Transverse colon (tissue), 4 donors: Measurements from ENCODE around the gene SOBP.

ENCODE experiments used
- EP300 ChIP-seq: sonication (generic); formaldehyde crosslinking; IDR thresholded peaks from one replicate; pipeline ENCODE4 v1.6.1; 2017; ENCODE audit warnings: antibody characterized with exemption, low read depth
- POLR2A ChIP-seq: fragments of 450-650 bp; IDR thresholded peaks from one replicate; pipeline ENCODE4 v1.6.1; 2016; ENCODE audit warnings: antibody characterized with exemption, mild to moderate bottlenecking, moderate library complexity
- POLR2AphosphoS5 ChIP-seq, 3 donors: sonication (generic); formaldehyde crosslinking; IDR thresholded peaks; one replicate each; pipeline ENCODE4 v1.6.1; 2016; ENCODE audit warnings: antibody characterized with exemption in 3 of 3
- TF ChIP-seq, protein P1 (sequence below), 5 experiments: fragments of 200-600 bp in 3 of 5; fragments of 450-650 bp in 2 of 5; sonication (generic) in 3 of 5; IDR thresholded peaks; 1 replicate in 2 of 5; 2 replicates in 3 of 5; pipeline ENCODE4 v1.5.1; 2016 to 2017; ENCODE audit warnings: antibody characterized with exemption in 5 of 5, inconsistent platforms in 3 of 5, mild to moderate bottlenecking in 2 of 5, moderate library complexity in 1 of 5

DNA sequence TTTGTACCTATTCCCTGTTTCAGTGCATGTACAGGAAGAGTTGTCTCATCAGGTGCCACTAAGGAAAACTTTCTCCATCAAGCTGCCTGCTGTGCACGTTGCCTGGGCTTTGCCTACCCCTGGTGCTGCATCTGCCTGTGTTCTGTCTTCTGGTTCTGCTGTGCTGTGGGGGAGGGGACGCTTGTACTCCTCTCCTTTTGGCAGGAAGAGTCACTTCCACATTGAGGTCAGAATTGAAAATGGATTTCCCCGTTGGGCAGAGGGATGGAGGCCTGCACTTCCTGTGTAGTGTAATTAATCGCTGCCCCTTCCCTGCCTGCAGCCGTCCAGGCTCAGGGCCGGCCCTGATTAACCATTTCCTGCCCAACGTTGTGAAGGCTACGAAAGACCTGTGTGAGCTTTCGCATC is 180.9 kb downstream of the SOBP start:
- TF ChIP-seq, protein P1, sequence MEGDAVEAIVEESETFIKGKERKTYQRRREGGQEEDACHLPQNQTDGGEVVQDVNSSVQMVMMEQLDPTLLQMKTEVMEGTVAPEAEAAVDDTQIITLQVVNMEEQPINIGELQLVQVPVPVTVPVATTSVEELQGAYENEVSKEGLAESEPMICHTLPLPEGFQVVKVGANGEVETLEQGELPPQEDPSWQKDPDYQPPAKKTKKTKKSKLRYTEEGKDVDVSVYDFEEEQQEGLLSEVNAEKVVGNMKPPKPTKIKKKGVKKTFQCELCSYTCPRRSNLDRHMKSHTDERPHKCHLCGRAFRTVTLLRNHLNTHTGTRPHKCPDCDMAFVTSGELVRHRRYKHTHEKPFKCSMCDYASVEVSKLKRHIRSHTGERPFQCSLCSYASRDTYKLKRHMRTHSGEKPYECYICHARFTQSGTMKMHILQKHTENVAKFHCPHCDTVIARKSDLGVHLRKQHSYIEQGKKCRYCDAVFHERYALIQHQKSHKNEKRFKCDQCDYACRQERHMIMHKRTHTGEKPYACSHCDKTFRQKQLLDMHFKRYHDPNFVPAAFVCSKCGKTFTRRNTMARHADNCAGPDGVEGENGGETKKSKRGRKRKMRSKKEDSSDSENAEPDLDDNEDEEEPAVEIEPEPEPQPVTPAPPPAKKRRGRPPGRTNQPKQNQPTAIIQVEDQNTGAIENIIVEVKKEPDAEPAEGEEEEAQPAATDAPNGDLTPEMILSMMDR (IDR thresholded peaks at IDR 0.05) = no peak
- TF ChIP-seq POLR2A = no peak
- no peak for TF ChIP-seq EP300
- TF ChIP-seq POLR2AphosphoS5 (IDR thresholded peaks at IDR 0.05) = no peak
